Stimulated activated CD8-positive, alpha-beta memory T cell treated with anti-CD3 and anti-CD28 coated beads, Interleukin-7, amount 100 ng/mL, for 48 hours (primary cell): Measurements from ENCODE around the gene ANKRD55.

Experiments used
- DNase-seq, 2 donors: peaks; one replicate each; pipeline ENCODE4 v3.0.0-alpha.2; 2020; ENCODE audit warnings: low read depth in 1 of 2; ENCODE audit errors: extremely low read depth in 1 of 2

The ANKRD55 gene

DNA sequence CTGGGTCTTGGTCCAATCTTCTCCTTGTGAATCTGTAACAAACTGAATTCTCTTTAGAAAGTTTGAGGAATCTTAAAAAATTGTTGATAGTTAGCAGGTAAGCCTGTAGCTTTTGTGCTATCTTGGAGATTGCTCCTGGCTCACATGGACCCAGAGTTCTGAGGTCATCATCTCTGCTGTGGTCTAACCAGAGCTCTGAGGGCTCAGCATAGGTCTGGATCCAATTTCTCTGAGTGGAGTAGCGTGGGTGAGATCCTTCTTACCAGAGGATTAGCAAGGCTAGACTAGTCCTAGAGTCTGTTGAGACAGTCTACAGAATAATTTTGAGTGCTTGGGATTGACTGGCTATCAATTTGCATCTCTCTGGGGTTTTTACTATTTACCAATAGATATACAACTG, 177.8 kb downstream of the ANKRD55 start:
- no peak for DNase-seq

DNA sequence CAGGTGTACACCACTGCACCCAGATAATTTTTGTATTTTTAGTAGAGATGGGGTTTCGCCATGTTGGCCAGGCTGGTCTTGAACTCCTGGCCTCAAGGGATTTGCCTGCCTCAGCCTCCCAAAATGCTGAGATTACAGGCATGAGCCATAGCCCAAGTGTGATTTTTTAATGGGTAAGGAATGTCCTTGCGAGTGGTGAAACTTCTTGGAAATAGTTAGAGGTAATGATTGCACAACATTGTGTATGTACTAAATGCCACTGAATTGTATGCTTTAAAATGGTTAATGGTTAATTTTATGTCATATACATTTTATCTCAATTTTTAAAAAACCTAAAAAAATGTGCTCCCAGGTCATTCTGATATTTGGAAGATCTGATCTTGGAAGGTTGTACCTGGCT, 178.5 kb downstream of the ANKRD55 start:
- DNase-seq: no peak

DNA sequence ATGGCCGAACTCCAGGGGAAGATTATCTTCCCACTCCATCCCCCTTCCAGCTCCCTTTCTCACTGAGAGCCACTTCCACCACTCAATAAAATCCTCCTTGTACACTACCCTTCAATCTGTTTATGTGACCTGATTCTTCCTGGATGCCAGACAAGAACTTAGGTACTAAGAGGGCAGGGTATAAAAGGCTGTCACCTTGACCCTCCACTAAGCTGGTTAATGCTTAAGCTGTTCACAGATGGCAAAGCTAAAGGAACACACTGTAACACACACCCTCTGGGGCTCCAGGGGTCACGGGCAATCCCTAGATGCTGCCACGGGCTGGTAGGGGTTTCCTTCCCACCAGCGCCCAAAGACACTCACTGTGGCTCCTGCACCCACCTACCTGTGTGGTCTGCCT, 179.8 kb downstream of the ANKRD55 start:
- no peak for DNase-seq

DNA sequence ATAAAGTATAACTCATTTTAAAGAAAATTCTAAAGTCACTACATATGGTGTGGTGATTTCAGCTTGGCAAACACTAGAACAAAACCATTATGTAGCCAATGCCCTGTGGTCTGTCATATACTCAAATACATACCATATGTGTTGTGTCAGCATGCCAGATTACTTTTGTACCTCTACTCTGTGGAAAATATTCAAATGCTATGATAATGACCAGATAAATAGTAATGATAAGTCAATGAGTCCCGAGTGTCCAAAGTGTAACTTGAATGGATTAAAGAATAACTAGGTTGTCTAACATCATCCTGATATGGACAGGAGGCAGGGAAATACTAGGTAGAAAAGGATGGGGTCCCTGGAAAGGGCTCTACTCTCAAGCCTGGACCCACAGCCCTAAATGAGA, 180.4 kb downstream of the ANKRD55 start:
- no peak for DNase-seq

DNA sequence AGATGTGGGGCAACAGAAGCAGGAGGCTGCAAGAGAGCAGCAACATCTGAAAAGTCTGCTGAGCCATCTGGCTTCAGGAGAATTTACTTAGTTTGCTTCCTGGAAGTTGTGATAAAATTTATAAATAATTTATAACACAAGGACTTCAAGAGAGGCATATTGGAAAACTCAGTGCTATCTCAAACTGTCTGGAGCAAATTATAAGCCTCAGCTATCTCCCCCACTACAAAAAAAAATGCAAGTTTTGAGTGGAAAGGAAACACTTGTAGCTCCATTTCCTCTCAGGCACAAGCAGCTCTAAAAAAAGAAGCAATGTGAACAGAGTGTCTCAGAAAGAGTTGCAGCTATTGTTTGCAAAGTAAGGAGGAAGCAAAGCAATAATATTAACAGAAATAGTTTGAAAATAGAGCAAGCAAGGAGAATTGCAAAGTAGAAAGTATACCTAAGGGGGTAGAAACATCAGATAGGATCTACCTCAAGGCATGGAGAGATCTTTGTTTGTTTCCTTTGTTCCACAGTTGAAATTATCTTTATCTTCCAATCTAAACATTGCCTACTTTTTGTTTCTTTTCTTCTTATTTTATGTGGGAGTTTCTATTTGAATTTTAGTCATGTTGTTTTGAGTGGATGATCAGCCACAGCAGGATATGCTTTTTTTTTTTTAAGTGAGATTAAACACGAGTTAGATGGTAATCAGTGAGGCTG, 182.4 kb downstream of the ANKRD55 start:
- DNase-seq: no peak
